Gastroesophageal sphincter (tissue), 4 donors: ENCODE results near the gene CARD19. TPM values are rescaled to one million over a fixed set of nuclear protein-coding genes. Genes with fewer than 3 reads are reported as not detected.

ENCODE experiments used
- ATAC-seq: fragments of 150-250 bp; one replicate; pipeline ENCODE4 v1.9.1; 2016; ENCODE audit warnings: mild to moderate bottlenecking, moderate library complexity
- H3K27ac ChIP-seq, 4 donors: fragments of 200-600 bp; sonication (generic) in 3 of 4; 1 replicate in 3 of 4; 2 replicates in 1 of 4; pipeline ENCODE4 v1.5.1; 2016 to 2019
- H3K27me3 ChIP-seq: fragments of 200-600 bp; sonication (generic); one replicate; pipeline ENCODE4 v1.5.1; 2019
- H3K36me3 ChIP-seq, 2 donors: fragments of 200-600 bp; sonication (generic); one replicate each; pipeline ENCODE4 v1.5.1; 2019; ENCODE audit warnings: control low read depth in 1 of 2
- H3K4me1 ChIP-seq, 3 donors: fragments of 200-600 bp; sonication (generic); 1 replicate in 2 of 3; 2 replicates in 1 of 3; pipeline ENCODE4 v1.5.1; 2016 to 2019; ENCODE audit warnings: control low read depth in 2 of 3
- H3K4me3 ChIP-seq, 2 donors: fragments of 200-600 bp; sonication (generic); one replicate each; pipeline ENCODE4 v1.5.1; 2019; ENCODE audit warnings: mild to moderate bottlenecking in 1 of 2, moderate library complexity in 1 of 2
- H3K9me3 ChIP-seq, 3 donors: fragments of 200-600 bp; sonication (generic); one replicate each; pipeline ENCODE4 v1.5.1; 2017 to 2019; ENCODE audit warnings: control low read depth in 2 of 3
- CTCF ChIP-seq, 4 experiments: fragments of 200-600 bp in 2 of 4; fragments of 450-650 bp in 2 of 4; sonication (generic) in 1 of 4; IDR thresholded peaks; one replicate each; pipeline ENCODE4 v1.5.1; 2017 to 2019; ENCODE audit warnings: antibody characterized with exemption in 4 of 4, mild to moderate bottlenecking in 2 of 4, moderate library complexity in 2 of 4
- EP300 ChIP-seq: sonication (generic); formaldehyde crosslinking; IDR thresholded peaks from one replicate; pipeline ENCODE4 v1.6.1; 2017; ENCODE audit warnings: antibody characterized with exemption, mild to moderate bottlenecking
- POLR2A ChIP-seq, 2 donors: fragments of 450-650 bp; IDR thresholded peaks; one replicate each; pipeline ENCODE4 v1.6.1; 2017; ENCODE audit warnings: antibody characterized with exemption in 2 of 2, mild to moderate bottlenecking in 2 of 2, moderate library complexity in 1 of 2
- POLR2AphosphoS5 ChIP-seq: sonication (generic); formaldehyde crosslinking; IDR thresholded peaks from one replicate; pipeline ENCODE4 v1.6.1; 2017; ENCODE audit warnings: antibody characterized with exemption
- WGBS, 2 donors: methylation state at CpG; one replicate each; pipeline ENCODE4 v1.1.5; 2018; ENCODE audit warnings: low coverage in 1 of 2; 5-methylcytosine and 5-hydroxymethylcytosine counted together
- total RNA-seq, 4 donors: library from RNA; depleted of rRNA; stranded (reverse); fragments of >200 nt; gene quantifications; one replicate each; pipeline ENCODE4 v1.1.0, GENCODE V29; 2016

Gene CARD19
- total RNA-seq, 4 donors from 2014 or later = 78.5 to 82.2 (median 80.1) TPM

- whole genome bisulfite sequencing, 2 donors = 78 to 80% methylated on average over 1 of the region's 3 CpGs
- no peaks in the 10 kb centered on the region for H3K36me3 ChIP-seq
Observed at GRCh38 chr9:93091453-93092081, 4.5 kb upstream of the CARD19 start.

GRCh38 chr9:93092251-93092991, 3.6 kb upstream of the CARD19 start:
- TF ChIP-seq CTCF (IDR thresholded peaks at IDR 0.05) (no peak), POLR2A (IDR thresholded peaks at IDR 0.05) (no peak), EP300 (no peak), POLR2AphosphoS5 (no peak)
- Histone ChIP-seq H3K27me3 (no peaks in the 10 kb centered on the region), H3K9me3 (peaks cover 0 to 8% (median 0%) of the 10 kb centered on the region in 3 donors), H3K27ac (peak overlapping the region in 2 of 4 donors; percentile 89 to 98), H3K4me1 (peaks cover 0 to 36% (median 22%) of the 10 kb centered on the region in 3 donors), H3K4me3 (no peak overlapping the region), H3K36me3 (no peaks in the 10 kb centered on the region)
- ATAC-seq = no peak
- WGBS, 2 donors = 79 to 82% methylated on average over 5 to 7 of the region's 7 CpGs

More at GRCh38 chr9:93091453-93092081, 4.5 kb upstream of the CARD19 start:
- peaks cover 0 to 8% (median 0%) of the 10 kb centered on the region in 3 donors for H3K9me3 ChIP-seq
- H3K27ac ChIP-seq = no peak overlapping the region
- TF ChIP-seq EP300 (no peak), POLR2AphosphoS5 (no peak), CTCF (IDR thresholded peaks at IDR 0.05) (no peak), POLR2A (IDR thresholded peaks at IDR 0.05) (no peak)
- no peak for ATAC-seq
- no peak overlapping the region for H3K4me3 ChIP-seq
- H3K4me1 ChIP-seq = peaks cover 0 to 28% (median 18%) of the 10 kb centered on the region in 3 donors
- H3K27me3 ChIP-seq = no peaks in the 10 kb centered on the region

GRCh38 chr9:93093127-93093876, 2.7 kb upstream of the CARD19 start:
- H3K9me3 ChIP-seq = peaks cover 0 to 8% (median 0%) of the 10 kb centered on the region in 3 donors
- no peak for ATAC-seq
- H3K27me3 ChIP-seq = no peaks in the 10 kb centered on the region
- WGBS, 2 donors = 35 to 62% methylated on average over 2 to 11 of the region's 11 CpGs
- H3K27ac ChIP-seq = peak overlapping the region in 3 of 4 donors; percentile 89 to 99 (median 98)
- peaks cover 2 to 45% (median 31%) of the 10 kb centered on the region in 3 donors for H3K4me1 ChIP-seq
- H3K4me3 ChIP-seq = no peak overlapping the region
- TF ChIP-seq CTCF (IDR thresholded peaks at IDR 0.05) (no peak), POLR2A (IDR thresholded peaks at IDR 0.05) (no peak)
- no peaks in the 10 kb centered on the region for H3K36me3 ChIP-seq

DNA sequence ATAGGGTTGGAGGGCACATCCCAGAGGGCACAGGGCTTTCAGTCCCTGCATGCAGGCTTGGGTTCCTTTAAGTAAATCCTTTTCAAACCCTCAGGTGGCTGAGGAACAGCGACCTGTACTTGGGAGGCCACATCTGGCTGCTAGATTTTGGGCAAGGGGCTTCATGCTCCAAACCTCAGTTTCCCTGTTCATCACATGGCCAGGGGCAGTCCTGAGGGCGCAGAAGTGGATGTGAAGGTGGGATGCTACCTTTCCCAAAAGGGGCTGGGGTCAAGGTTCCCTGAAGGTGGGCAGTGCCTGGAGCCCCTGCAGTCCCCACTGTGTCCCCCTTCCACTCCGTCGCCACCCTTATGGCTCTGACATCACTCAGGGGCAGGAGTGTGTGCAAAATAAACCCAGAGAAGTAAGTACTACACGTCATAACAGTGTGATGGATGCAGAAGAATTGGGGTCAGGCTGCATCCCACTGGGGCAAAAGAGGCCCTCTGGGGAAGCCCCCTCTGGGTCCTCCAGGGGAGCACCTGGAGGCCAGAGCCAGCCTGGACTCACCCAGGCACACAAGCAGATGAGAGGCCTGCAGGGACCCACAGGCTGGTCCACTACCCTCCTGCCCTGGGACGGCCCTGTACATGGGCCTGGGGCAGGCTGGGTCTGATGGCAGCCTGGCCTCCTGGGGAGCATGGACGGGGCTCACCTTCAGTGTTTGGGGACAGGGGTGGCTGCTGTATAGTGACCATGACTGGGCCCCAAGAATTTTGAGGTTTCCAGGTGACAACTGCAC, 1.9 kb upstream of the CARD19 start:
- Histone ChIP-seq H3K27ac (peak overlapping the region in 3 of 4 donors; percentile 89 to 99 (median 98)), H3K4me1 (peaks cover 2 to 53% (median 36%) of the 10 kb centered on the region in 3 donors)
- 68% methylated on average over 3 of the region's 7 CpGs; no CpG with 5 or more reads in 1 of the 2 donors for WGBS, 2 donors

More for the DNA sequence above, 1.9 kb upstream of the CARD19 start:
- Histone ChIP-seq H3K27me3 (no peaks in the 10 kb centered on the region), H3K4me3 (no peak overlapping the region), H3K9me3 (peaks cover 0 to 8% (median 0%) of the 10 kb centered on the region in 3 donors), H3K36me3 (no peaks in the 10 kb centered on the region)
- no peak for ATAC-seq
- TF ChIP-seq EP300 (no peak), CTCF (IDR thresholded peaks at IDR 0.05) (no peak), POLR2AphosphoS5 (no peak), POLR2A (IDR thresholded peaks at IDR 0.05) (no peak)
